Ramos (cell line): ENCODE data around the gene SHKBP1.
"Not testable (repeated sequence)": the region's sequence is repeated elsewhere in the genome, so short reads cannot be mapped to it uniquely, and the experiment has no call there.

Source experiments
- in situ Hi-C: fragments of 300-500 bp; cut with MboI; formaldehyde crosslinking; loops from one replicate; pipeline ENCODE4 v1.14.3; 2022; ENCODE audit warnings: low sequenced_read_pairs; ENCODE audit not compliant: unreplicated experiment

SHKBP1 gene, protein sequence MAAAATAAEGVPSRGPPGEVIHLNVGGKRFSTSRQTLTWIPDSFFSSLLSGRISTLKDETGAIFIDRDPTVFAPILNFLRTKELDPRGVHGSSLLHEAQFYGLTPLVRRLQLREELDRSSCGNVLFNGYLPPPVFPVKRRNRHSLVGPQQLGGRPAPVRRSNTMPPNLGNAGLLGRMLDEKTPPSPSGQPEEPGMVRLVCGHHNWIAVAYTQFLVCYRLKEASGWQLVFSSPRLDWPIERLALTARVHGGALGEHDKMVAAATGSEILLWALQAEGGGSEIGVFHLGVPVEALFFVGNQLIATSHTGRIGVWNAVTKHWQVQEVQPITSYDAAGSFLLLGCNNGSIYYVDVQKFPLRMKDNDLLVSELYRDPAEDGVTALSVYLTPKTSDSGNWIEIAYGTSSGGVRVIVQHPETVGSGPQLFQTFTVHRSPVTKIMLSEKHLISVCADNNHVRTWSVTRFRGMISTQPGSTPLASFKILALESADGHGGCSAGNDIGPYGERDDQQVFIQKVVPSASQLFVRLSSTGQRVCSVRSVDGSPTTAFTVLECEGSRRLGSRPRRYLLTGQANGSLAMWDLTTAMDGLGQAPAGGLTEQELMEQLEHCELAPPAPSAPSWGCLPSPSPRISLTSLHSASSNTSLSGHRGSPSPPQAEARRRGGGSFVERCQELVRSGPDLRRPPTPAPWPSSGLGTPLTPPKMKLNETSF

DNA sequence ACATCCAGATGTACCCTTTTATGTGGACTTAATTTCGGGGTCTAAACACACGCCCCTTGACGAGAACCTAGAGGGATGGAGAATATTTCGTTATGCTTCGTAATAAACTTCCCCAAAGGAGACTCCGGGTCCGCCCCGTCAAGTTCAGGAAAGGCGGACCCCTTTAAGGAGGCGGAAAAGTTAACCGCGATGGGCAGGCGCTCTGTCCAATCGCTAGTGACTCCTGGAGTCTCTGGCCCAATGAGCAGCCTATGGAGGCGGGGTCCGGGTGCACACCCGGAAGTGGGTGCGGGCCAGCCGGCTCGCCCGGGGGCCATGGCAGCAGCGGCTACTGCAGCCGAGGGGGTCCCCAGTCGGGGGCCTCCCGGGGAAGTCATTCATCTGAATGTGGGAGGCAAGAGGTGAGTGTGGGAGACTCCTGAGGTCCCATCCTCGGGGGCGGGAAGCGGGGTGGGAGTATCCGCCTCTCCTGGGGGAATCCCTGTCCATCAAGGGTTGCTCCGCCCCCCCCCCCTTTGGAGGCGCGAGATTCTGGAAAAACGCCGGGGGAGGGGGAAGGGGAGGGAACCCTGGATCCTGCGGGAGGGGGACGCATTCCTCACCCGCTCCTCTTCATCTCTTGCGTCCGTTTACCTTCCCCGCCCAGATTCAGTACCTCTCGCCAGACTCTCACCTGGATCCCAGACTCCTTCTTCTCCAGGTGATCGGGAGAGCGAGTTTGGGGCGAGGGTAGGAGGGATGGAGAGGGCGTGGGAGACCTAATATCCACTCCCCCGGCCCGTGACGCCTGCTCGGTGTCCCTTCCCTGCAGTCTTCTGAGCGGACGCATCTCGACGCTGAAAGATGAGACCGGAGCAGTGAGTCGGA lies at the start of gene SHKBP1:
SHKBP1 (plus strand) TSS at position 289 of the 867 bp plus-strand sequence; CDS start at position 316, 27 bp downstream.
- in situ Hi-C loops: no loop called here

DNA sequence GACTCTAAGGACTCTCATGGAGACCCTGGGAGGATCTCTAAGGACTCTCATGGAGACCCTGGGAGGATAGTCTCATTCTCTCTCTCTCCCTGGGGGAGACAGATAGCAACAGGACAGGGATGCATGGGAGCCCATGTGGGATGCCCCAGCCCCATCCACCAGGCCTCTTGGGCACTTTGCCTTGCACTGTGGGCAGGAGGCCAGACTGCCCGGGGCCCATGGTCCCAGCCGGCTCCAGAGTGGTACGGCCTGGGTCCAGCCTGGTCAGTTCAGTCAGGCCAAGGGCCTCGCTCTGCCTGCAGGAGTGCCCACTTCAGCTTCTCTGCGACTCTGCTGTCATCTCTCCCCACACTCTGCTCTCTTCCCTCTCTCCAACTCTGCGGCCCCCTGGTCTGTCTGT lies 48.6 kb upstream of the SHKBP1 start:
- in situ Hi-C loops: no loop called here

DNA sequence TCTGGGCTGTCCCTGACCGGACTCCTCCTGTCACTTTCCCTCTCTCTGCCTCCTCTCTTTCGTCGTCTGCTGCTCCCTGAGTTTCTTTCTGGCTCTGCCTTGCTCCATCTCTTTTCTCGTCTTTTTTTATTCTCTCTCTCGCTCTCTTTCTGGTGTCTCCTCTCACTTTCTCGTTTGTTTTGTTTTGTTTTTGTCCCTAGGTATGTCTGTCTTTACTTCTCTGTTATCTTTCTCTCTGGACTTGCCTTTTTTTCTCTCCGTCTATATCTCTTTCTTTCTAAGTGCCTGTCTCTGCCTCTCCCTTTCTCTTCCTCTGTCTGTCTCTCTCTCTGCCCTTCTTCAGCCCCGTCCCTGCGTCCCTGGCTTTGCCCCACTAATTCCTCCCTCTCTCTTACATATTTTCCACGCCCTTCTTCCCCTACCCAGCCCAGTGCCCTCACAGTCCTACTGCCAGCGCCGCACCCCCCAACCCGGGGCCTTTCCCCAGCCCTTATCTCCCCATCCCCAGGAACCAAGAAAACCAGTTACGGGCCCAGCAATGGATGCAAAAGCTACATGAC lies 48.1 kb upstream of the SHKBP1 start:
- in situ Hi-C loops: no loop called here

DNA sequence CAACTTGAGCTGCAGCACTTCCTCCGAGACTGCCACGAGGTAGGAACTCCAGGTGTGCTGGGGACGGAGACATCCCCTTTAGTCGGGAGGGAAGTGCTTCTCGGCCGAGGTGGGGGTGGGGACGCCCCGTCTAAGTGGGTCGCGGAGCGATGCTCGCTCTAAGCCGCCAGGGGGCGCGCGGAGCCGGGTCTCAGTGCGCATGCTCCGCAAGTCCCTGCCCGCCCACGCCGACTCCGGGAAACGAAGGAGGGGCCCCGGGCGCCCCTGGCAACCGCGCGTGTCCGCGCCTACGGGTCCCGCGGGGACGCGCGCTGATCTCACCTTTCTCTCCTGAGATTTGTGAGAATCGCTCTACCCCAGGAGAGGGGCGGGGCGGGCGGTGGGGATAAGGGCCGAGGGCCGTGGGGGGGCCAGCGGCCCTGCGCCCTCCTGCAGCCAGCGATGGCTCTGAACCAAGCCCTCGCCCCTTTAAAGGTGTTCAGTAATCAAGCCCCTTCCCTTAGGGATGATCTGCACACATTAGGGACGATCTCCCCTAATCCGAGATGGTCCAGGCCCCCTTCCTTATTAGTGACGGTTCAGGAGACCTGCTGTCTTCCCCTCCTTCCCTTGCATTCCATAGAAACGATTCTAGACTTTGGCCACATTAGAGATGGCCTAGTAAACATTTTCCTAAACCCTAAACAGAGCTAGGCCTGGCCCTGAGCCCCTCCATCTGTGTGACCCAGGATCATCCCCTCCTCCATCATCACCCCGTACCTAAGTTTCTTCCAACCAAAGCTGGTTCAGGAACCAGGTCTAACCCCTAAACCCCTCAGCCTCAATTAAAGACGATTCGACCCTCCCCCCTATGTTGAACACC lies 47.3 kb upstream of the SHKBP1 start:
- in situ Hi-C loops: no loop called here

DNA sequence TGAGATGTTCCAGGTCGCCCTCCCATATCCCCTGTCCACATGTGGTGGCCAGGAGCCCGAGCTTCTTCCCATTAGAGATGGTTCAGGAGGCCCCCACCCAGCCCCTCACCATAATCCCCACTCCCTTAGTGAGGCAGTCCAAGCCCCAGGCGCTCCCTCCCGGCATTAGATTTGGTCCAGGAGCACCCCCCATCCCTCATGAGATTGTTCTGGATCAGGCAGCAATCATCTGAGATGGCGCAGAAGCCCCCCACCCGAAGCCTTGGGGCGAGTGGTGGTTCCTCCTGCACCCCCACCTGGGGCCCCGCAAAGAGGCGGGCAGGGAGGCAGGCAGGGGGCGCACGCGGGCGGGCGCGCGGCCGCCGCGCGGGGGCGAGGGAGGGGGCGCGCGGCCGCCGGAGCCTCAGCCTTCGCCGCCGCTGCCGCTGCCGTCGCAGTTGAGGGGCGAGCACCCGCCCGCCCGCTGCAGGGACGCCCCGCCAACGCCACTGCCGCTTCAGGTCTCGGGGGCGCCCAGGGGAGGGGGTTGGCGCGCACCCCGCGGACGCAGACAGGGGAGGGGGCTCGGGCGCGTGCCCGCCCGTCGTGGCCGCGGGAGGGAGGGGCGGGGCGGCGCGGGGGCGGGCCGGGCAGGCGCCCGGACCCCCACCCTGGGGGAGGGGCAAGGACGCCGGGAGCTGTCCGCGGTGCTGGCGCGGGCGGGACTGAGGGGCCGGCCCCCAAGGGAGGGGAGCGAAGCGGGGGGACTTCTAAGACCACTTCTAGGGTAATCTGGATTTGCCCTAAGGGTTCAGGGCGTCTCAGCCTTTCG lies 46.4 kb upstream of the SHKBP1 start:
- in situ Hi-C loops: no loop called here

DNA sequence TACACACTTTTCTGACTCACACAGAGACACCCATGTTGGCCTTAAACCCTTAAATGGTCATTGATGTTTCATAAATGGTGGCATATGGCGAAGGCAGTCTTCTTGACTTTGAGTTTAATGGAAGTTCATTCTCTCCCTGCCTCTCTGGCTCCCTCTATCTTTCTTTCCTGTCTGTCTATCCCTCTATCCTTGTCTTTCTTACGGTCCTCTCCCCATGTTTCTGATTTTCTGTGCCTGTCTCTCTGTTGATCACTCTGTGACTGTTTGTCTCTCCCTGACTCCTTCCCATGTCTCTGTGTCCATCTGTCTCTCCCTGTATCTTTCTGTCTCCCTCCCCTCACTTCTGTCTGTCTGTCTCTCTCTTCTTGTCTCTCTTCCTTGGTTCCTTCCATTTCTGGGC lies 43.2 kb upstream of the SHKBP1 start:
- in situ Hi-C loops: no loop called here

DNA sequence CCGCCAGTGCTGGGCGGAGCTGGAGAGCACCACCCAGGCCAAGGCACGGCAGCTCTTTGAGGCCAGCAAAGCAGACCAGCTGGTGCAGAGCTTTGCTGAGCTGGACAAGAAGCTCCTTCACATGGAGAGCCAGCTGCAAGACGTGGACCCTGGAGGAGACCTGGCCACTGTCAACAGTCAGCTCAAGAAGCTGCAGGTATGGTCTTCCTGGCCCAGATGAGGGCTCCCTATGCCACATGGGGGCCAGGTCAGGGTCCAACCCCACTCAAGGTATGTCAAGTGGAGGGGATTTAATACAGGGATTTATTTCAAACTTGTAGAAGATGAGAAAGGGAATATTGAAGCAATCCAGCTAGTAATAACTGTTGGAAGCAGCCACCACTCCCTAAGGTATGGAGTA lies 42.5 kb upstream of the SHKBP1 start:
- in situ Hi-C loops: no loop called here

DNA sequence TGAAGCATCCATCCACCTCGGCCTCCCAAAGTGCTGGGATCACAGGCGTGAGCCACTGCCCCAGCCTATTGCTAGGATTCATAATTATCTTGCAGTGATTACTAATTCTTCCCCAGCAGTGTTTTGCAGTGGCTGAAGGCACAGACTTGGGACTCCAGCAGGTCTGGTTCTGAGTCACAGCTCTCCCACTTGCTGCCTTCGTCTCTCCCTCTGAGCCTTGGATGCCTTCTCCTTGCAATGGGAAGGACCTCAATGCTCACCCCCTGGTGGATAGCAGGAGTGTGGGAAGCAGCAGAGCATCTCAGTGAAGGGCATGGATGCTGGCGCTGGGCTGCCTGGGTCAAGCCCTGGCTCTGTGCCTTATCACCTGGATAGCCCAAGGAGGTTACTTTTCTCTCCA lies 37.6 kb upstream of the SHKBP1 start:
- in situ Hi-C loops: no loop called here

DNA sequence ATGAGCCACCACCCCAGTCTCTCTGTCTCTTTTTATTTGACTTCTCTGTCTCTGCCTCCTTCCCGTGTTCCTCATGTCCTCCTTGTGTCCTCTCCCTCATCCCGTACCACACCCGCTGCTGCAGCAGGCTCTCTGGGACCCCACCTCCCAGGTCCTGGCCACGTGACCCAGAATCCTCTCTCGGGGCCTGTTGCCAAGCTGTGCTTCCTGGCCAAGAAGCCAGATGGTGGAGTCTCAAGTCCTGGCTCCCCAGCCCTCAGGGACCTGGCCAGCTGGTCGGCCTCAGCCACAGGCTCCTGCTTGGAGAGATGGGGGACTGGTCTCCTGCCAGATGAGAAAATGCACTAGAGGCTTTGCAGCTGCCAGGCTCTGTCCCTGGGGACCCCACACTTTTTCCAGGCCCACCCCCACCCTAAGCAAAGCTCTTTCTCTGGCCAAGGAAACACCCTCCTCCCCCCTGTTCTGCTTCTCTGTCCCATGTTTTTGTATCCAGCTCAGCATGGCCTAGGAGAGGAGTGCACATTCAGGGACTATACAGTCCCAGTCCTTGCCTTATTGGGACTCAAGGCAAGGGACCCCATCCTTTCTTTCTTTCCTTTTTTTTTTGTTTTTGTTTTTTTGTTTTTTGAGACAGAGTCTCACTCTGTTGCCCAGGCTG lies 34.3 kb upstream of the SHKBP1 start:
- in situ Hi-C loops: no loop called here

DNA sequence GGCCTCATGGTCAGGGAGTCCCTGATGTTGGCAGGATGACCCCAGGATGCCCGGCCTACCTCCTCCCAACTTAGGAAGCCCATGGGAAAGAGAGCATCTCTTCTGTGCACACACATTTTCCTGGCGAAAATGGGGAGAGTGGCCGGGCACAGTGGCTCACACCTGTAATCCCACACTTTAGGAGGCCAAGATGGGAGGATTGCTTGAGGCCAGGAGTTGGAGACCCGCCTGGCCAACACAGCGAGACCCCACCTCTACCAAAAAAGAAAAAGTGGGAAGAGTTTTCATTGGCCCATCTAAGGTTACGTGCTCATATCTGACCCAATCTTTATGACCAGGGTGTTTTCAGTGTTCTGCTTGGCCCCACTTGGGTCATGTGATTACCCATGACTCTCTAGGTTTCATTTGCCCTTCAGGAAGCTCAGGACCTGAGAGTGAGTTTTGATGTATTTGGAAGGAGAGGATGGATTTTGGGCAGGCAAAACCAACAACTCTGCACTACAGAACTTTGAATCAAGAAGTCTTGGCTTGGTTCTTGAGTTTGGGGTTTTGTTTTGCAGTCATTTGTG lies 33.6 kb upstream of the SHKBP1 start:
- in situ Hi-C loops: no loop called here

DNA sequence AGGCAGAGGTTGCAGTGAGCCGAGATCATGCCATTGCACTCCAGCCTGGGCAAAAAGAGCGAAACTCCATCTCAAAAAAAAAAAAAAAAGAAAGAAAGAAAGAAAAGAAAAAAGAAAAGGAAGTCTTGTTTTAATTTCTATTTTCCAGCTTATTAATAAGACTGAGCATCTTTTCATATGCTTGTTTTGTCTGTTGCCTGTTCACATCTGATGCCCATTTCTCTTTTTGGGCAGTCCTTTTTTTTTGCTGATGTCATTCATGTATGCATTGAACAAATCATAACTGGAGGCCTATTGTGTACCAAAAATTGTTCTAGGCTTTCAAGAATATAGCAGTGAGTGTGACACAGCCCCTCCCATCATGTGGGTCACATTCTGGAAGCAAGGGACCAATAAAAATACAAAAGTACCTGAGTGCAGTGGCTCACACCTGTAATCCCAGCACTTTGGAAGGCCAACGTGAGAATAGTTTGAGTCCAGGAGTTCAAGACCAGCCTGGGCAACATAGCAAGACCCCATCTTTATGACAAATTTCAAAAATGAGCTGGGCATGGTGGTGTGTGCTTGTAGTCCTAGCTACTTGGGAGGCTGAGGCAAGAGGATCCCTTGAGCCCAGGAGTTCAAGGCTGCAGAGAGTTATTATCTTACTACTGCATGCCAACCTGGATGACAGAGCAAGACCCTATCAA lies 30.4 kb upstream of the SHKBP1 start:
- in situ Hi-C loops: not testable (repeated sequence)

DNA sequence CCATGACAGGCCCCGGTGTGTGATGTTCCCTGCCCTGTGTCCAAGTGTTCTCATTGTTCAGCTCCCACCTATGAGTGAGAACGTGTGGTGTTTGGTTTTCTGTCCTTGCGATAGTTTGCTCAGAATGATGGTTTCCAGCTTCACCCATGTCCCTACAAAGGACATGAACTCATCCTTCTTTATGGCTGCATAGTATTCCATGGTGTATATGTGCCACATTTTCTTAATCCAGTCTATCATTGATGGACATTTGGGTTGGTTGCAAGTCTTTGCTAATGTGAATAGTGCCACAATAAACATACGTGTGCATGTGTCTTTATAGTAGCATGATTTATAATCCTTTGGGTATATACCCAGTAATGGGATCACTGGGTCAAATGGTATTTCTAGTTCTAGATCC lies 29.5 kb upstream of the SHKBP1 start:
- in situ Hi-C loops: not testable (repeated sequence)

DNA sequence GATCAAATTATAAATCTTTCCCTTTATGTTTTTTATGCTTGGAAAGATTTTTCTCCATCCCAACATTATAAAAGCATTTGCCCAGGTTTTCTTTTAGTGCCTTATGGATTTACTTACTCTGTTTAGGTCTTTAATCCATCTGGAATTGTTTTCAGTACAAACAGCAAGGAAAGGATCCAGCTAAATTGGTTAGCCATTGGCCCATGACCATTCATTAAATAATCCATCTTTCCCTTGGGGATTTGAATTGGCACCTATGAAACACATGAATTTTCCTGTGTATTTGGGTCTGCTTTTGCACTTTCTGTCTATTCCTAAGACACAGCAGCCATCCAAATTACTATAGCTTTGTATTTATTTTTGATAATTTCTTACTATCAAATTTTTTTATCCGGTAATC lies 28.8 kb upstream of the SHKBP1 start:
- in situ Hi-C loops: no loop called here

DNA sequence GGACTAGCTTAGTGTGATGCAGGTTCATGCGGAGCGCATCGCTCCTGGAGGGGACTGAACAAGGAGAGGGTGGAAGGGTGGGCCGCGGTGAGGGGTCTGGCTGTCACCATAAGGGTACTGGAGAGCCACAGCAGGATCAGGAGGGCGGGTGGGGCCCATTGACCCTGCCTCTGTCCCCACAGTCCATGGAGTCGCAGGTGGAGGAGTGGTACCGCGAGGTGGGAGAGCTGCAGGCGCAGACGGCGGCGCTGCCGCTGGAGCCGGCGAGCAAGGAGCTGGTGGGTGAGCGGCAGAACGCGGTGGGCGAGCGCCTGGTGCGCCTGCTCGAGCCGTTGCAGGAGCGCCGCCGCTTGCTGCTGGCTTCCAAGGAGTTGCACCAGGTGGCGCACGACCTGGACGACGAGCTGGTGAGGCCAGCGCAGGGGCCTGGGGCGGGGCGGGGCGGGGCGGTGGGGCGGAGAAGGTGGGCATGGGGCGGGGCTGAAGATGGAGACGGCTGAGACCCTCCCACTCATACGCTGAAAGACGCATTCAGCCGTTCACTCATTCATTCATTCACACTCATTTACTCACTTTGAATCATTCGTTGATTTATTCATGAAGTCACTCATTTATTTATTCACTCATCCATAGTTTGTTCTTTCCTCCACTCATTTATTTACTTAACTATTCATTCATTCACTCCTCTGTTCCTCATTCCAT lies 27.5 kb upstream of the SHKBP1 start:
- in situ Hi-C loops: no loop called here

DNA sequence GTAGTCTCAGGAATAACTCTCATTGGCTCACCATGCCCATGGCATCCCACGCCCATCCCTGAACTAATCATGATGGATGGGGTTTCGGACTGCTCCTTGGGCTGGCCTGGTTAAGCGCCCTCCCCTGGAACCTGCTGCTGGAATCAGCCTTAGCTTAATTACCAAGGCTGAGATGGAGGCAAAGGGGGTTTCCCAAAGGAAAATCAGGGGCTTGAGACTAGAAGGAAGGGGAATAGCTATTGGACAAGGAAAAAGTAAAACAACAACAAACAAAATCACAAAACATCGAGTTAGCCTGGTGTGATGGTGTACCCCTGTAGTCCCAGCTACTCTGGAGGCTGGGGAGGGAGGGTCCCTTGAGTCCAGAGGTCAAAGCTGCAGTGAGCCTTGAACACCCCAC lies 25.7 kb upstream of the SHKBP1 start:
- in situ Hi-C loops: no loop called here

DNA sequence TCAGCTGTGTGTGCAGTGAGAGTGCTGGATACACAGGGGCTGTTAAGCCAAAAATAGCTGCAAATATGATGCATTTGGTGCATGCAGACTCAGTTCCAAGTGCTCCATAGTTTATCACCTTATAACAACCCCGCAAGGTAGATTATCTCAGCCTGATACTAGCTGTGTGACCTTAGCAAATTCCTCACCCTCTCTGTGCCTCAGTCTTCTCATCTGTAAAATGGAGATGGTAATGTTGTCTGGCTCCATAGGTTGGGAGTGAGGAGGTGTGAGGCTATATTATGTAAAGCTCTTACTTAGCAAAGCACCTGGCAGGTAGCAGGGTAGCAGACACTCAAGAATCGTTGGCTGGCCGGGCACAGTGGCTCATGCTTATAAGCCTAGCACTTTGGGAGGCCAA lies 23.8 kb upstream of the SHKBP1 start:
- in situ Hi-C loops: no loop called here
